GM10266 (cell line): Measurements from ENCODE around the gene ZMYND8.

ENCODE experiments used
- DNase-seq: peaks from one replicate; pipeline ENCODE4 v3.0.0; 2012; ENCODE audit errors: extremely low spot score
- CTCF ChIP-seq: IDR thresholded peaks from 2 replicates; pipeline ENCODE4 v1.5.1; 2012; ENCODE audit warnings: mild to moderate bottlenecking, low read depth; ENCODE audit not compliant: control insufficient read depth, insufficient read depth; ENCODE audit errors: missing control alignments

The ZMYND8 gene

GRCh38 chr20:47258745-47259695, 97.5 kb downstream of the ZMYND8 start:
- TF ChIP-seq CTCF, result no peak
- peak; percentile 67 for DNase-seq

GRCh38 chr20:47257771-47258170, 98.7 kb downstream of the ZMYND8 start:
- no peak for TF ChIP-seq CTCF
- no peak for DNase-seq

- no peak for DNase-seq
- no peak for TF ChIP-seq CTCF
Observed at GRCh38 chr20:47257256-47257655, 99.2 kb downstream of the ZMYND8 start.

GRCh38 chr20:47256668-47257236, 99.7 kb downstream of the ZMYND8 start:
- no peak for TF ChIP-seq CTCF

GRCh38 chr20:47253872-47254271, 102.6 kb downstream of the ZMYND8 start:
- TF ChIP-seq CTCF, result no peak
- no peak for DNase-seq

More at GRCh38 chr20:47256668-47257236, 99.7 kb downstream of the ZMYND8 start:
- no peak for DNase-seq

GRCh38 chr20:47252879-47253307, 103.6 kb downstream of the ZMYND8 start:
- DNase-seq, result no peak
- no peak for TF ChIP-seq CTCF
